Measurements from ENCODE around the gene LHX6.

DNA sequence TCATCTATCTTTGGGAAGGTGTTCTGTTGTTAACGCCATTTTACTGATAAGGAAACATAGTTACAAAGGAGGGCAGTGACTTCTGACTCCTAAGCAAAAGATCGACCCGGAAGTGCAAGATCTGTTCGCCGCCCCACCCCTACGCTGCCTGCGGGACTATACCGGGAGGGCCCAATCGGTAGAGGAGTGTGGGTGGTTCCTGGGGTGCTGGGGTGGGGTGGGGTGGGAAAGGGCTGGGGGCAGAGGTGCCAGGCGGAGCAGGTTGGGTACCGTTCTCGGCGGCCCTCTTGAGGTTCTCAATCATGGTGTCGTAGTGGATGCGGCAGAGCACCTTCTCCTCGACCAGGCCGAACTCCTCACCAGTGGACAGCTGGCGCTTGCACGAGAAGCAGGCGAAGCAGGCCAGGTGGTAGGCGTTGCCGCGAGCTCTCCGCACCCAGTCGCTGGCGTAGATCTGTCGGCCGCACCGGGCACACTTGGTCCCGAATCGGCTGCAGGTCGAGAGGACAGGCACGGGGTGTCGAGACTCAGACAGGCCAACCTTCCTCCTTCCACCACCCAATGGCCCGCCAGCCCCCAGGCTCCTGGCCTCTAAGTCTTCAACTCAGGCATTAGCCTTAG is 11.8 kb downstream of the LHX6 start:
- TF ChIP-seq, protein P1, sequence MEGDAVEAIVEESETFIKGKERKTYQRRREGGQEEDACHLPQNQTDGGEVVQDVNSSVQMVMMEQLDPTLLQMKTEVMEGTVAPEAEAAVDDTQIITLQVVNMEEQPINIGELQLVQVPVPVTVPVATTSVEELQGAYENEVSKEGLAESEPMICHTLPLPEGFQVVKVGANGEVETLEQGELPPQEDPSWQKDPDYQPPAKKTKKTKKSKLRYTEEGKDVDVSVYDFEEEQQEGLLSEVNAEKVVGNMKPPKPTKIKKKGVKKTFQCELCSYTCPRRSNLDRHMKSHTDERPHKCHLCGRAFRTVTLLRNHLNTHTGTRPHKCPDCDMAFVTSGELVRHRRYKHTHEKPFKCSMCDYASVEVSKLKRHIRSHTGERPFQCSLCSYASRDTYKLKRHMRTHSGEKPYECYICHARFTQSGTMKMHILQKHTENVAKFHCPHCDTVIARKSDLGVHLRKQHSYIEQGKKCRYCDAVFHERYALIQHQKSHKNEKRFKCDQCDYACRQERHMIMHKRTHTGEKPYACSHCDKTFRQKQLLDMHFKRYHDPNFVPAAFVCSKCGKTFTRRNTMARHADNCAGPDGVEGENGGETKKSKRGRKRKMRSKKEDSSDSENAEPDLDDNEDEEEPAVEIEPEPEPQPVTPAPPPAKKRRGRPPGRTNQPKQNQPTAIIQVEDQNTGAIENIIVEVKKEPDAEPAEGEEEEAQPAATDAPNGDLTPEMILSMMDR (IDR thresholded peaks at IDR 0.05): no peak
- TF ChIP-seq POLR2A (IDR thresholded peaks at IDR 0.05): no peak
